K562 (cell line): Measurements from ENCODE around the gene TLN1. TPM values are rescaled to one million over a fixed set of nuclear protein-coding genes. Genes with fewer than 3 reads are reported as not detected.

Experiments used
- ATAC-seq: fragments of 200-7000 bp; cut with Tn5 transposase; 3 replicates; pipeline ENCODE4 v1.9.1; 2020; ENCODE audit warnings: moderate library complexity
- BruUV-seq: library from RNA; stranded (reverse); fragments of 400-500 nt; replicated peaks from 2 replicates; lab custom pipeline; 2021; lab: Mats Ljungman, UMichigan
- CTCF ChIA-PET: fragments of 300-600 bp; formaldehyde crosslinking; extraction: SDS; loops from one replicate; lab custom pipeline; 2021; ENCODE audit warnings: low intra/inter-chr PET ratio; lab: Yijun Ruan, JAX
- POLR2A ChIA-PET: fragments of 300-600, 350-650 bp; sonication (Branson Sonifier 250); formaldehyde crosslinking; extraction: SDS; loops from one replicate; lab custom pipeline; 2021; ENCODE audit warnings: antibody characterized with exemption, inconsistent platforms; lab: Yijun Ruan, JAX
- DNase-seq, 4 experiments: peaks; one replicate each; pipeline versions ENCODE4 v3.0.0 to v3.0.0-alpha.2; 2011 to 2018; ENCODE audit warnings: low spot score in 3 of 4, mixed read lengths in 3 of 4; ENCODE audit errors: extremely low read depth in 1 of 4
- FAIRE-seq: peaks from 2 replicates; lab custom pipeline; 2011; peaks lifted over from hg19 to GRCh38; lab: Jason Lieb, UNC
- H2AFZ ChIP-seq: 2 replicates; pipeline ENCODE4 v1.6.0; 2011; ENCODE audit warnings: low read depth, low read length, control low read depth, inconsistent platforms
- H3K27ac ChIP-seq: fragments of 200-600 bp; 3 replicates; pipeline ENCODE4 v1.8.0; 2011; ENCODE audit warnings: low read depth, mild to moderate bottlenecking, control low read depth, inconsistent platforms, low read length, moderate library complexity, mixed read lengths; ENCODE audit errors: extremely low read depth
- H3K27me3 ChIP-seq, 2 experiments: fragments of 300-600 bp in 1 of 2; 2 replicates in 1 of 2; 3 replicates in 1 of 2; pipeline versions ENCODE4 v1.6.0 to v1.8.0; 2011; ENCODE audit warnings: inconsistent platforms in 2 of 2, low read length in 2 of 2, mild to moderate bottlenecking in 1 of 2, mixed read lengths in 1 of 2, moderate library complexity in 1 of 2; ENCODE audit not compliant: control insufficient read depth in 2 of 2, insufficient read depth in 2 of 2
- H3K36me3 ChIP-seq: fragments of 300-600 bp; 3 replicates; pipeline ENCODE4 v1.8.0; 2011; ENCODE audit warnings: mild to moderate bottlenecking, low read length, inconsistent platforms; ENCODE audit not compliant: control insufficient read depth, insufficient read depth
- H3K4me1 ChIP-seq, 2 experiments: fragments of 200-600 bp in 1 of 2; replicated peaks in 1 of 2; 2 replicates in 1 of 2; 3 replicates in 1 of 2; pipeline versions ENCODE4 v1.5.1 to v1.8.0; 2011; ENCODE audit warnings: inconsistent platforms in 2 of 2, low read length in 2 of 2, mild to moderate bottlenecking in 1 of 2, mixed read lengths in 1 of 2, moderate library complexity in 1 of 2; ENCODE audit not compliant: control insufficient read depth in 2 of 2, insufficient read depth in 2 of 2
- H3K4me2 ChIP-seq: 2 replicates; pipeline ENCODE4 v1.6.1; 2011; ENCODE audit warnings: low read length, control low read depth, inconsistent platforms, mixed read lengths; ENCODE audit not compliant: insufficient read depth
- H3K4me3 ChIP-seq: fragments of 200-600 bp; sonication (generic), shearing (Covaris generic); 2 replicates; pipeline ENCODE4 v1.5.1; 2016; ENCODE audit warnings: control low read depth, inconsistent platforms
- H3K79me2 ChIP-seq: fragments of 200-600 bp; 3 replicates; pipeline ENCODE4 v1.8.0; 2011; ENCODE audit warnings: low read length, inconsistent platforms; ENCODE audit not compliant: control insufficient read depth, insufficient read depth
- H3K9ac ChIP-seq, 2 experiments: 2 replicates each; pipeline versions ENCODE4 v1.6.0 to v1.6.1; 2011; ENCODE audit warnings: low read depth in 2 of 2, low read length in 2 of 2, control low read depth in 1 of 2, inconsistent platforms in 1 of 2, mild to moderate bottlenecking in 1 of 2, mixed read lengths in 1 of 2; ENCODE audit not compliant: insufficient read depth in 1 of 2
- H3K9me1 ChIP-seq: one replicate; pipeline ENCODE4 v1.6.0; 2011; ENCODE audit warnings: inconsistent platforms, mild to moderate bottlenecking, low read length, moderate library complexity; ENCODE audit not compliant: control insufficient read depth, insufficient read depth
- H3K9me3 ChIP-seq: replicated peaks from 2 replicates; pipeline ENCODE4 v1.5.1; 2011; ENCODE audit warnings: low read depth, low read length, inconsistent platforms; ENCODE audit not compliant: control insufficient read depth, insufficient read depth
- H4K20me1 ChIP-seq: replicated peaks from 2 replicates; pipeline ENCODE4 v1.6.1; 2011; ENCODE audit warnings: low read length, inconsistent platforms, mixed read lengths; ENCODE audit not compliant: control insufficient read depth, insufficient read depth
- ZBTB33 ChIP-seq: sonication (generic); formaldehyde crosslinking; IDR thresholded peaks from 2 replicates; pipeline ENCODE4 v1.8.1; 2023; ENCODE audit warnings: mild to moderate bottlenecking, missing genetic modification reagents
- ZNF407 ChIP-seq: fragments of 450-650 bp; IDR thresholded peaks from 2 replicates; pipeline ENCODE4 v1.6.1; 2016; ENCODE audit warnings: low read depth
- WGBS: fragments of 100-300 bp; shearing (Covaris generic); methylation state at CpG from one replicate; pipeline ENCODE4 v1.1.6; 2016; ENCODE audit warnings: low coverage, mixed read lengths; ENCODE audit not compliant: insufficient coverage; ENCODE audit errors: missing lambda C conversion rate; 5-methylcytosine and 5-hydroxymethylcytosine counted together
- in situ Hi-C: fragments of 300-500 bp; cut with MboI; formaldehyde crosslinking; loops from 4 replicates; pipeline ENCODE4 v1.15.0; 2018; ENCODE audit warnings: inconsistent platforms, mixed read lengths
- intact Hi-C: fragments of 100-400 bp; cut with micrococcal nuclease; formaldehyde crosslinking; loops from 2 replicates; pipeline ENCODE4 v1.14.2; 2022
- polyA plus RNA-seq, 8 experiments: library from polyadenylated mRNA; depleted of rRNA in 4 of 8; stranded (reverse) in 5 of 8; unstranded in 3 of 8; fragments of >200 nt; fragmentation: Nextera tagmentation in 2 of 8; fragmentation: Illumina TruSeq in 1 of 8; extraction: Ambion mirVana in 2 of 8; extraction: Trizol in 1 of 8; gene quantifications; 2 replicates each; pipeline versions ENCODE4 v1.2.1 to v1.2.3, GENCODE V29; 2011 to 2014; ENCODE audit warnings: inconsistent platforms in 1 of 8, missing spikeins in 1 of 8
- total RNA-seq, 7 experiments: library from RNA; depleted of rRNA in 6 of 7; stranded (reverse); fragments of >200 nt in 6 of 7; fragmentation: Illumina TruSeq in 2 of 7; extraction: Trizol in 2 of 7; gene quantifications; 2 replicates each; pipeline versions ENCODE4 v1.2.1 to v1.2.3, GENCODE V29; 2011 to 2021; ENCODE audit warnings: low replicate concordance in 1 of 7

TLN1 gene
- total and polyA plus RNA-seq, 9 of the 15 experiments (the other 6 are each of a cell fraction or from before 2014, with no cell fraction given): 3.6 to 240 (median 54.8) TPM

- ATAC-seq: no peak
- no TSS peak for BruUV-seq
- Histone ChIP-seq H3K4me3 (no peak overlapping the region), H3K9me3 (no peaks in the 10 kb centered on the region), H3K27me3 (no peaks in the 10 kb centered on the region), H3K27ac (no peak overlapping the region), H3K4me2 (no peak overlapping the region; the same call in 1 of the 2 replicates), H3K9me1 (no peaks in the 10 kb centered on the region), H3K36me3 (no peaks in the 10 kb centered on the region), H3K9ac (no peak overlapping the region), H4K20me1 (no peaks in the 10 kb centered on the region), H3K4me1 (peaks cover 0 to 15% of the 10 kb centered on the region in 2 experiments; a peak in 4 of 5 replicates), H2AFZ (no peak overlapping the region), H3K79me2 (no peaks in the 10 kb centered on the region)
- WGBS: 59% methylated on average over 12 of the region's 13 CpGs
- intact Hi-C loops (no loop called here), in situ Hi-C loops (no loop called here)
- no peak for TF ChIP-seq ZBTB33 (CRISPR knock-in tag)
- no peak for TF ChIP-seq ZNF407
- ChIA-PET CTCF (no interaction called here), POLR2A (interaction anchor here (1.0 kb wide), 1 partner anchor 16 kb away, joined by 4 read pairs; no protein-coding TSS in a partner anchor)
- DNase-seq: no peak
- FAIRE-seq: no peak
These were observed 56.8 kb downstream of the TLN1 start for GRCh38 chr9:35675204-35675603.
